GM18858 (cell line): ENCODE data around the gene PLAGL1.
"Not testable (repeated sequence)": the region's sequence is repeated elsewhere in the genome, so short reads cannot be mapped to it uniquely, and the experiment has no call there.

Experiments used
- ATAC-seq: cut with Tn5 transposase; IDR thresholded peaks from one replicate; pipeline ENCODE4 v1.9.1; 2021; ENCODE audit not compliant: unreplicated experiment

The PLAGL1 gene

GRCh38 chr6:144008120-144008811 lies at the start of gene PLAGL1:
PLAGL1 (minus strand) TSS chr6:144008259; CDS start chr6:143948136, 60,123 bp downstream.
- ATAC-seq: no peak

- ATAC-seq: peak; percentile 89
Measured at GRCh38 chr6:144055121-144055931, 47.3 kb upstream of the PLAGL1 start.

- ATAC-seq: no peak
Measured at GRCh38 chr6:144053601-144054000, 45.5 kb upstream of the PLAGL1 start.

- ATAC-seq: no peak
Measured at GRCh38 chr6:144052488-144052887, 44.4 kb upstream of the PLAGL1 start.

- no peak for ATAC-seq
Measured at GRCh38 chr6:144049386-144049785, 41.3 kb upstream of the PLAGL1 start.

GRCh38 chr6:144047688-144048087 lies 39.6 kb upstream of the PLAGL1 start:
- no peak for ATAC-seq

- ATAC-seq: not testable (repeated sequence)
Measured at GRCh38 chr6:144046672-144047071, 38.6 kb upstream of the PLAGL1 start.

GRCh38 chr6:144044989-144045388 lies 36.9 kb upstream of the PLAGL1 start:
- not testable (repeated sequence) for ATAC-seq

- no peak for ATAC-seq
Measured at GRCh38 chr6:144036835-144037195, 28.8 kb upstream of the PLAGL1 start.

GRCh38 chr6:144036064-144036834 lies 28.2 kb upstream of the PLAGL1 start:
- peak; percentile 76 for ATAC-seq

GRCh38 chr6:144035416-144035815 lies 27.4 kb upstream of the PLAGL1 start:
- no peak for ATAC-seq

- no peak for ATAC-seq
Measured at GRCh38 chr6:144033816-144034735, 26.0 kb upstream of the PLAGL1 start.

- no peak for ATAC-seq
Measured at GRCh38 chr6:144029452-144029851, 21.4 kb upstream of the PLAGL1 start.

GRCh38 chr6:144027932-144028587 lies 20.0 kb upstream of the PLAGL1 start:
- ATAC-seq: no peak

GRCh38 chr6:144023216-144023615 lies 15.2 kb upstream of the PLAGL1 start:
- ATAC-seq: no peak

GRCh38 chr6:144019929-144020328 lies 11.9 kb upstream of the PLAGL1 start:
- no peak for ATAC-seq

- ATAC-seq: no peak
Measured at GRCh38 chr6:144017166-144018094, 9.4 kb upstream of the PLAGL1 start.

- no peak for ATAC-seq
Measured at GRCh38 chr6:144013486-144013909, 5.4 kb upstream of the PLAGL1 start.

GRCh38 chr6:144012534-144012933 lies 4.5 kb upstream of the PLAGL1 start:
- no peak for ATAC-seq
